A549 (cell line): ENCODE results near the gene MEX3B.

Experiments
- CBX8 ChIP-seq: fragments of 200-600 bp; sonication (generic); IDR thresholded peaks from 2 replicates; pipeline ENCODE4 v1.6.1; 2016
- CEBPB ChIP-seq, 2 experiments: fragments of >200 bp in 1 of 2; sonication (Bioruptor Twin) in 1 of 2; formaldehyde crosslinking in 1 of 2; IDR thresholded peaks; 2 replicates each; pipeline ENCODE4 v1.6.1; 2012 to 2016
- CTCF ChIP-seq: fragments of >200 bp; sonication (Bioruptor Twin); formaldehyde crosslinking; IDR thresholded peaks from 3 replicates; pipeline ENCODE4 v1.5.1; 2016
- NFE2L2 ChIP-seq: fragments of 150-350 bp; conservative IDR thresholded peaks from 2 replicates; pipeline ENCODE4 v1.6.1; 2014; ENCODE audit warnings: low read length
- POLR2A ChIP-seq: IDR thresholded peaks from 2 replicates; pipeline ENCODE4 v1.6.1; 2012; ENCODE audit warnings: mild to moderate bottlenecking, low read length
- POLR2AphosphoS2 ChIP-seq: conservative IDR thresholded peaks from 2 replicates; pipeline ENCODE4 v1.6.1; 2012; ENCODE audit warnings: low read length, improper control_type of control experiment, inconsistent platforms
- RNF2 ChIP-seq: fragments of 200-600 bp; sonication (generic); IDR thresholded peaks from 2 replicates; pipeline ENCODE4 v1.6.1; 2016; ENCODE audit warnings: low read depth, mild to moderate bottlenecking, antibody characterized with exemption, moderate library complexity, borderline replicate concordance

DNA sequence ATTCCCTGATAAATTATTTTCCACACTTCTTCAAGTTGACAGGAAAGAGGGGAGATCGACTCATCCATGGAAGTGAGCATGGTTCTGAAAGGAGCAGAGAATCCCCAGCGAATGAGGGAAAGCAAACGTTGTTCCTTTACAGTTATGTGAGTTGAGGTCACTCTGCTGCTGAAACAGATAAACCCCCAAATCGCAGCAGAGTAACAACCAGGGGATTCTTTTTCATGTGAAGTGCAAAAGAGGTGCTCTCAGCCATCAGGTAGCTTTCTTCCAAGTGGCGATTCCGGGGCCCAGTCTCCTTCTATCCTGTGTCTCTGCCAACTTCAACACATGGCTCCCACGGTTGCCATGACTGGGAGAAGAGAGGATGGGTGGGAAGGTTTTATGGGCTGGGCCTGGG lies 28.2 kb downstream of the MEX3B start:
- TF ChIP-seq CTCF (no peak), CBX8 (no peak), POLR2AphosphoS2 (no peak), RNF2 (no peak), POLR2A (no peak), NFE2L2 (no peak), CEBPB (IDR thresholded peaks at IDR 0.05) (no peak)
